K562 (cell line): ENCODE data around the gene RCL1. TPM values are rescaled to one million over a fixed set of nuclear protein-coding genes. Genes with fewer than 3 reads are reported as not detected.

Experiments used
- BCL6 ChIP-seq: fragments of 250-450 bp; sonication (Bioruptor Pico); IDR thresholded peaks from 2 replicates; pipeline ENCODE4 v1.4.0; 2020
- BDP1 ChIP-seq: IDR thresholded peaks from 3 replicates; pipeline ENCODE4 v1.6.1; 2011; ENCODE audit not compliant: insufficient read length, insufficient read depth
- ETV1 ChIP-seq: fragments of 450-650 bp; conservative IDR thresholded peaks from 2 replicates; pipeline ENCODE4 v1.6.1; 2016; ENCODE audit warnings: missing genetic modification characterization, control low read depth, low read depth, missing compliant biosample characterization
- GTF2F1 ChIP-seq: IDR thresholded peaks from 2 replicates; pipeline ENCODE4 v1.6.1; 2011; ENCODE audit warnings: low read depth, low read length, improper control_type of control experiment
- HDAC3 ChIP-seq: fragments of 450-650 bp; IDR thresholded peaks from 2 replicates; pipeline ENCODE4 v1.6.1; 2018; ENCODE audit warnings: borderline replicate concordance, mild to moderate bottlenecking, moderate library complexity; ENCODE audit not compliant: partially characterized antibody
- HDGF ChIP-seq: fragments of 450-650 bp; IDR thresholded peaks from 2 replicates; pipeline ENCODE4 v1.6.1; 2016
- HNRNPUL1 ChIP-seq: fragments of 200-400 bp; formaldehyde crosslinking; IDR thresholded peaks from 2 replicates; pipeline ENCODE4 v1.6.1; 2017; ENCODE audit warnings: low read length
- IRF9 ChIP-seq: fragments of 450-650 bp; IDR thresholded peaks from 2 replicates; pipeline ENCODE4 v1.6.1; 2016; ENCODE audit warnings: missing biosample characterization, missing genetic modification characterization
- KLF1 ChIP-seq: fragments of 450-650 bp; IDR thresholded peaks from 2 replicates; pipeline ENCODE4 v1.6.1; 2016; ENCODE audit warnings: missing genetic modification characterization, missing compliant biosample characterization
- KLF10 ChIP-seq: fragments of 250-450 bp; sonication (Bioruptor Pico); IDR thresholded peaks from 2 replicates; pipeline ENCODE4 v1.6.1; 2021; ENCODE audit warnings: matching md5 sums
- MAFF ChIP-seq: IDR thresholded peaks from 2 replicates; pipeline ENCODE4 v1.6.1; 2012; ENCODE audit warnings: low read length, improper control_type of control experiment
- NFE2L1 ChIP-seq: fragments of 450-650 bp; IDR thresholded peaks from 2 replicates; pipeline ENCODE4 v1.6.1; 2016; ENCODE audit warnings: missing genetic modification characterization, low read depth, mild to moderate bottlenecking, missing compliant biosample characterization, moderate library complexity, borderline replicate concordance
- NFYB ChIP-seq: IDR thresholded peaks from 2 replicates; pipeline ENCODE4 v1.6.1; 2011; ENCODE audit warnings: mild to moderate bottlenecking, moderate library complexity; ENCODE audit not compliant: insufficient read length; ENCODE audit errors: extremely low read depth
- RAD51 ChIP-seq: fragments of 450-650 bp; IDR thresholded peaks from 2 replicates; pipeline ENCODE4 v1.7.1; 2016; ENCODE audit warnings: low read depth, mild to moderate bottlenecking, borderline replicate concordance
- RFX5 ChIP-seq: IDR thresholded peaks from 2 replicates; pipeline ENCODE4 v1.6.1; 2011; ENCODE audit warnings: low read depth, mild to moderate bottlenecking, improper control_type of control experiment, low read length
- SMARCC2 ChIP-seq: fragments of 450-650 bp; IDR thresholded peaks from 2 replicates; pipeline ENCODE4 v1.6.1; 2017; ENCODE audit warnings: antibody characterized with exemption, moderate library complexity, mild to moderate bottlenecking, low read depth
- TBL1XR1 ChIP-seq, 2 experiments: IDR thresholded peaks; 2 replicates each; pipeline ENCODE4 v1.6.1; 2012; ENCODE audit warnings: improper control_type of control experiment in 2 of 2, low read length in 2 of 2, mild to moderate bottlenecking in 1 of 2
- ZBTB1 ChIP-seq: sonication (generic); formaldehyde crosslinking; IDR thresholded peaks from 2 replicates; pipeline ENCODE4 v1.8.1; 2023; ENCODE audit warnings: missing genetic modification reagents, low read depth, mild to moderate bottlenecking, borderline replicate concordance
- ZFP91 ChIP-seq: sonication (generic); formaldehyde crosslinking; IDR thresholded peaks from 2 replicates; pipeline ENCODE4 v1.8.0; 2022; ENCODE audit warnings: mild to moderate bottlenecking, missing genetic modification reagents
- ZNF165 ChIP-seq: fragments of 250-450 bp; sonication (Bioruptor Pico); IDR thresholded peaks from 2 replicates; pipeline ENCODE4 v1.4.0; 2020; ENCODE audit warnings: borderline replicate concordance
- ZNF311 ChIP-seq: fragments of 250-450 bp; sonication (Bioruptor Pico); IDR thresholded peaks from 2 replicates; pipeline ENCODE4 v1.4.0; 2020; ENCODE audit warnings: mild to moderate bottlenecking, moderate library complexity
- ZNF324 ChIP-seq: fragments of 250-450 bp; sonication (Bioruptor Pico); IDR thresholded peaks from 2 replicates; pipeline ENCODE4 v1.4.0; 2020; ENCODE audit warnings: mild to moderate bottlenecking
- ZNF445 ChIP-seq: fragments of 250-450 bp; sonication (Bioruptor Pico); IDR thresholded peaks from 2 replicates; pipeline ENCODE4 v1.4.0; 2020; ENCODE audit warnings: low read depth, mild to moderate bottlenecking, moderate library complexity
- ZNF717 ChIP-seq: fragments of 250-450 bp; sonication (Bioruptor Pico); IDR thresholded peaks from 2 replicates; pipeline ENCODE4 v1.5.0; 2021
- polyA plus RNA-seq, 8 experiments: library from polyadenylated mRNA; depleted of rRNA in 4 of 8; stranded (reverse) in 5 of 8; unstranded in 3 of 8; fragments of >200 nt; fragmentation: Nextera tagmentation in 2 of 8; fragmentation: Illumina TruSeq in 1 of 8; extraction: Ambion mirVana in 2 of 8; extraction: Trizol in 1 of 8; gene quantifications; 2 replicates each; pipeline versions ENCODE4 v1.2.1 to v1.2.3, GENCODE V29; 2011 to 2014; ENCODE audit warnings: inconsistent platforms in 1 of 8, missing spikeins in 1 of 8
- total RNA-seq, 7 experiments: library from RNA; depleted of rRNA in 6 of 7; stranded (reverse); fragments of >200 nt in 6 of 7; fragmentation: Illumina TruSeq in 2 of 7; extraction: Trizol in 2 of 7; gene quantifications; 2 replicates each; pipeline versions ENCODE4 v1.2.1 to v1.2.3, GENCODE V29; 2011 to 2021; ENCODE audit warnings: low replicate concordance in 1 of 7
- TF ChIP-seq, protein P1 (sequence below): fragments of 450-650 bp; formaldehyde crosslinking; IDR thresholded peaks from 2 replicates; pipeline ENCODE4 v1.4.0; 2022; ENCODE audit warnings: missing genetic modification characterization
- TF ChIP-seq, protein P2 (sequence below): fragments of 450-650 bp; IDR thresholded peaks from 2 replicates; pipeline ENCODE4 v1.6.1; 2016; ENCODE audit warnings: antibody characterized with exemption

Gene RCL1
- total and polyA plus RNA-seq, 9 of the 15 experiments (the other 6 are each of a cell fraction or from before 2014, with no cell fraction given): 24.0 to 67.7 (median 38.6) TPM

DNA sequence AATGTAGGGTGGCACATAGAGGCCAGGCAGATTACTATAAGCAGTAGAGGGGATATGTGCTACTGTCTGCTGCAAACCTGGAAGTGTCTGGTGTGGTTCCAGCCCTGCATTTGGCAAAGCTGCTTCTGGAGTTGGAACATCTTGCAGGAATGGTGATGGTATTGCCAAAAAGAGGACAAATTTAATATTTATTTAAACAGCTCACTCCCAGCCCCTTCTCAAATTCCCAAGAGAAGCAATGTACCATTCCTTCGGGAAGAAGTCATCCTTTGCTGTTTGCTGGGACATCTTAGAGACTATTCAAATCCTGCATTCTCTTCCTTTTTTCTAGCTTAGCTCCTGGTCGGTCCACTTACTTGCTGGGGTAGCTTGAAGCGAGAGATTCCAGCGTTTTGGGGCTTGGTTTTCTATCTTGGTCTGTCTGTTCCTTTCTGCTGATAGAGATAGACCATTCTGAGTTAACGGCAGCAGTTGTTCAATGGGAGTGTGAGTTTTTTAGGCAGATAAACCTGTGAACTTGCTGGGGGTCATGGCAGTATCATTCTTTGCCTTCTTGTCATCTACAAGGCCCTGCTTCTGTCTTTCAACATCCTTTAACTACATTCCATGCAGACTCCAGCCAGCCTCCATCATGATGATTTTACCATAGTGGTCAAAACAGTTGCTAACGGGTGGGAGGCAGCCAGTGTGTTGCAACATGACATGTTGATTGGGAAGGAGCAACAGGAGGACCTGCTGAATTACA, 69.9 kb downstream of the RCL1 start (continued):
- TF ChIP-seq ZBTB1 (CRISPR knock-in tag) (no peak), ZNF717 (no peak), KLF10 (CRISPR knock-in tag) (no peak), HNRNPUL1 (no peak), HDGF (no peak), KLF1 (tag) (no peak), TBL1XR1 (IDR thresholded peaks at IDR 0.05; ENCODE audit: low read length in 2 of 2) (peak; percentile 94; a peak in 3 of 4 replicates), GTF2F1 (no peak), RFX5 (no peak), ZNF165 (CRISPR knock-in tag) (no peak), BDP1 (no peak), ZNF324 (CRISPR knock-in tag) (no peak), ZFP91 (CRISPR knock-in tag) (no peak), HDAC3 (peak; percentile 92), NFYB (no peak), BCL6 (no peak), NFE2L1 (tag) (no peak), ZNF311 (CRISPR knock-in tag) (peak; percentile 9; the same call in 1 of the 2 replicates), IRF9 (tag) (peak; percentile 75), SMARCC2 (peak; percentile 49; the same call in 1 of the 2 replicates), ETV1 (tag) (no peak), RAD51 (peak; percentile 49; the same call in 1 of the 2 replicates), MAFF (no peak), ZNF445 (CRISPR knock-in tag) (no peak)
- TF ChIP-seq, protein P1, sequence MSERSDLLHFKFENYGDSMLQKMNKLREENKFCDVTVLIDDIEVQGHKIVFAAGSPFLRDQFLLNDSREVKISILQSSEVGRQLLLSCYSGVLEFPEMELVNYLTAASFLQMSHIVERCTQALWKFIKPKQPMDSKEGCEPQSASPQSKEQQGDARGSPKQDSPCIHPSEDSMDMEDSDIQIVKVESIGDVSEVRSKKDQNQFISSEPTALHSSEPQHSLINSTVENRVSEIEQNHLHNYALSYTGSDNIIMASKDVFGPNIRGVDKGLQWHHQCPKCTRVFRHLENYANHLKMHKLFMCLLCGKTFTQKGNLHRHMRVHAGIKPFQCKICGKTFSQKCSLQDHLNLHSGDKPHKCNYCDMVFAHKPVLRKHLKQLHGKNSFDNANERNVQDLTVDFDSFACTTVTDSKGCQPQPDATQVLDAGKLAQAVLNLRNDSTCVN (CRISPR knock-in tag): no peak
- TF ChIP-seq, protein P2, sequence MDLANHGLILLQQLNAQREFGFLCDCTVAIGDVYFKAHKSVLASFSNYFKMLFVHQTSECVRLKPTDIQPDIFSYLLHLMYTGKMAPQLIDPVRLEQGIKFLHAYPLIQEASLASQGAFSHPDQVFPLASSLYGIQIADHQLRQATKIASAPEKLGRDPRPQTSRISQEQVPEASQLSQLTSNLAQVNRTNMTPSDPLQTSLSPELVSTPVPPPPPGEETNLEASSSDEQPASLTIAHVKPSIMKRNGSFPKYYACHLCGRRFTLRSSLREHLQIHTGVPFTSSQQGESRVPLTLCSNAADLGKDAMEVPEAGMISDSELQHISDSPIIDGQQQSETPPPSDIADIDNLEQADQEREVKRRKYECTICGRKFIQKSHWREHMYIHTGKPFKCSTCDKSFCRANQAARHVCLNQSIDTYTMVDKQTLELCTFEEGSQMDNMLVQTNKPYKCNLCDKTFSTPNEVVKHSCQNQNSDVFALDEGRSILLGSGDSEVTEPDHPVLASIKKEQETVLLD: peak; percentile 74; the same call in 1 of the 2 replicates
